SJCRH30 (cell line): ENCODE results near the gene RAD23B. TPM values are rescaled to one million over a fixed set of nuclear protein-coding genes. Genes with fewer than 3 reads are reported as not detected.

Experiments used
- DNase-seq, 2 experiments: peaks; one replicate each; pipeline ENCODE4 v3.0.0-alpha.2; 2015 to 2020
- H3K27ac ChIP-seq: fragments of 250-450 bp; sonication (Bioruptor Pico); 2 replicates; pipeline ENCODE4 v1.5.1; 2020; ENCODE audit warnings: mild to moderate bottlenecking, moderate library complexity
- H3K27me3 ChIP-seq: fragments of 250-450 bp; sonication (Bioruptor Pico); 2 replicates; pipeline ENCODE4 v1.5.1; 2020; ENCODE audit warnings: mild to moderate bottlenecking, moderate library complexity
- H3K36me3 ChIP-seq: fragments of 250-450 bp; sonication (Bioruptor Pico); 2 replicates; pipeline ENCODE4 v1.5.1; 2020; ENCODE audit warnings: mild to moderate bottlenecking, moderate library complexity
- H3K4me1 ChIP-seq: fragments of 250-450 bp; sonication (Bioruptor Pico); 2 replicates; pipeline ENCODE4 v1.5.1; 2020; ENCODE audit warnings: mild to moderate bottlenecking, moderate library complexity
- H3K4me3 ChIP-seq: fragments of 250-450 bp; sonication (Bioruptor Pico); 2 replicates; pipeline ENCODE4 v1.5.1; 2020; ENCODE audit warnings: mild to moderate bottlenecking, moderate library complexity
- H3K9me3 ChIP-seq: fragments of 250-450 bp; sonication (Bioruptor Pico); replicated peaks from 2 replicates; pipeline ENCODE4 v1.5.1; 2020; ENCODE audit warnings: mild to moderate bottlenecking, moderate library complexity
- total RNA-seq: library from RNA; depleted of rRNA; stranded (reverse); fragments of >200 nt; shearing (Covaris generic); gene quantifications from 2 replicates; pipeline ENCODE4 v1.2.3, GENCODE V29; 2014

RAD23B gene
- total RNA-seq, 1 experiment from 2014 or later, result 146 TPM

- Histone ChIP-seq H3K36me3 (peaks cover 91% of the 10 kb centered on the region), H3K4me1 (no peaks in the 10 kb centered on the region), H3K27me3 (no peaks in the 10 kb centered on the region), H3K27ac (no peak overlapping the region), H3K4me3 (no peak overlapping the region), H3K9me3 (peaks cover 5% of the 10 kb centered on the region; the same call in 1 of the 2 replicates)
- no peak for DNase-seq
Measured at GRCh38 chr9:107323836-107324585, 40.9 kb downstream of the RAD23B start.

- Histone ChIP-seq H3K4me1 (no peaks in the 10 kb centered on the region), H3K27me3 (no peaks in the 10 kb centered on the region), H3K4me3 (no peak overlapping the region), H3K9me3 (peaks cover 5% of the 10 kb centered on the region; the same call in 1 of the 2 replicates), H3K27ac (no peak overlapping the region), H3K36me3 (peaks cover 89% of the 10 kb centered on the region)
- DNase-seq, result no peak
Measured at GRCh38 chr9:107325842-107326241, 42.8 kb downstream of the RAD23B start.

- Histone ChIP-seq H3K27ac (no peak overlapping the region), H3K4me1 (no peaks in the 10 kb centered on the region), H3K9me3 (peaks cover 5% of the 10 kb centered on the region; the same call in 1 of the 2 replicates), H3K27me3 (no peaks in the 10 kb centered on the region), H3K4me3 (no peak overlapping the region), H3K36me3 (peaks cover 93% of the 10 kb centered on the region)
- no peak for DNase-seq
Measured at GRCh38 chr9:107328510-107328909, 45.4 kb downstream of the RAD23B start.

- Histone ChIP-seq H3K36me3 (peaks cover 91% of the 10 kb centered on the region), H3K9me3 (peaks cover 4% of the 10 kb centered on the region; the same call in 1 of the 2 replicates), H3K4me1 (no peaks in the 10 kb centered on the region), H3K27me3 (no peaks in the 10 kb centered on the region), H3K27ac (no peak overlapping the region), H3K4me3 (no peak overlapping the region)
- no peak for DNase-seq
Measured at GRCh38 chr9:107330420-107330819, 47.3 kb downstream of the RAD23B start.

- DNase-seq, result no peak
- no peaks in the 10 kb centered on the region for H3K9me3 ChIP-seq
- no peak overlapping the region for H3K4me3 ChIP-seq
- H3K27me3 ChIP-seq, result no peaks in the 10 kb centered on the region
- no peaks in the 10 kb centered on the region for H3K4me1 ChIP-seq
- H3K27ac ChIP-seq, result no peak overlapping the region
- peaks cover 75% of the 10 kb centered on the region for H3K36me3 ChIP-seq
Measured at GRCh38 chr9:107332883-107333282, 49.8 kb downstream of the RAD23B start.

- Histone ChIP-seq H3K9me3 (no peaks in the 10 kb centered on the region), H3K36me3 (peaks cover 73% of the 10 kb centered on the region), H3K4me3 (no peak overlapping the region), H3K27me3 (no peaks in the 10 kb centered on the region), H3K4me1 (no peaks in the 10 kb centered on the region), H3K27ac (no peak overlapping the region)
- DNase-seq, result no peak
Measured at GRCh38 chr9:107333363-107333762, 50.3 kb downstream of the RAD23B start.

- Histone ChIP-seq H3K27me3 (no peaks in the 10 kb centered on the region), H3K36me3 (peaks cover 69% of the 10 kb centered on the region), H3K27ac (no peak overlapping the region), H3K9me3 (no peaks in the 10 kb centered on the region), H3K4me1 (no peaks in the 10 kb centered on the region), H3K4me3 (no peak overlapping the region)
- DNase-seq, result no peak
Measured at GRCh38 chr9:107334103-107334776, 51.2 kb downstream of the RAD23B start.

- Histone ChIP-seq H3K36me3 (peaks cover 60% of the 10 kb centered on the region), H3K4me1 (no peaks in the 10 kb centered on the region), H3K27ac (no peak overlapping the region), H3K9me3 (no peaks in the 10 kb centered on the region), H3K4me3 (no peak overlapping the region), H3K27me3 (no peaks in the 10 kb centered on the region)
- no peak for DNase-seq
Measured at GRCh38 chr9:107335331-107335730, 52.3 kb downstream of the RAD23B start.

GRCh38 chr9:107336718-107337360, 53.8 kb downstream of the RAD23B start:
- DNase-seq, result no peak
- no peak overlapping the region for H3K4me3 ChIP-seq
- no peaks in the 10 kb centered on the region for H3K27me3 ChIP-seq
- H3K36me3 ChIP-seq, result peaks cover 45% of the 10 kb centered on the region
- no peak overlapping the region for H3K27ac ChIP-seq
- no peaks in the 10 kb centered on the region for H3K4me1 ChIP-seq
- H3K9me3 ChIP-seq, result no peaks in the 10 kb centered on the region

- H3K4me3 ChIP-seq, result no peak overlapping the region
- no peak for DNase-seq
- no peaks in the 10 kb centered on the region for H3K9me3 ChIP-seq
- no peak overlapping the region for H3K27ac ChIP-seq
- no peaks in the 10 kb centered on the region for H3K27me3 ChIP-seq
- no peaks in the 10 kb centered on the region for H3K4me1 ChIP-seq
- H3K36me3 ChIP-seq, result peaks cover 34% of the 10 kb centered on the region
Measured at GRCh38 chr9:107337676-107338590, 54.9 kb downstream of the RAD23B start.

- Histone ChIP-seq H3K9me3 (no peaks in the 10 kb centered on the region), H3K4me3 (no peak overlapping the region), H3K4me1 (no peaks in the 10 kb centered on the region), H3K36me3 (peaks cover 22% of the 10 kb centered on the region), H3K27ac (no peak overlapping the region), H3K27me3 (no peaks in the 10 kb centered on the region)
- no peak for DNase-seq
Measured at GRCh38 chr9:107338911-107339659, 56.0 kb downstream of the RAD23B start.

GRCh38 chr9:107340920-107341632, 58.0 kb downstream of the RAD23B start:
- peaks cover 12% of the 10 kb centered on the region; the same call in 1 of the 2 replicates for H3K36me3 ChIP-seq
- no peaks in the 10 kb centered on the region for H3K27me3 ChIP-seq
- H3K27ac ChIP-seq, result no peak overlapping the region
- H3K4me1 ChIP-seq, result no peaks in the 10 kb centered on the region
- peak; percentile 70 to 79 for DNase-seq
- H3K9me3 ChIP-seq, result no peaks in the 10 kb centered on the region
- no peak overlapping the region for H3K4me3 ChIP-seq

GRCh38 chr9:107342476-107343161, 59.5 kb downstream of the RAD23B start:
- Histone ChIP-seq H3K4me1 (no peaks in the 10 kb centered on the region), H3K4me3 (no peak overlapping the region), H3K36me3 (peaks cover 8% of the 10 kb centered on the region; the same call in 1 of the 2 replicates), H3K27ac (no peak overlapping the region), H3K27me3 (no peaks in the 10 kb centered on the region), H3K9me3 (no peaks in the 10 kb centered on the region)
- DNase-seq, result no peak
